GM10248 (cell line): ENCODE data around the gene ATP2A3.

Experiments used
- CTCF ChIA-PET: fragments of 300-600 bp; sonication (Branson Sonifier 250); formaldehyde crosslinking; extraction: SDS; loops from one replicate; lab custom pipeline; 2021; ENCODE audit warnings: antibody characterized with exemption; lab: Yijun Ruan, JAX
- POLR2A ChIA-PET: fragments of 350-650 bp; sonication (Branson Sonifier 250); formaldehyde crosslinking; extraction: SDS; loops from one replicate; lab custom pipeline; 2020; ENCODE audit warnings: antibody characterized with exemption; lab: Yijun Ruan, JAX
- DNase-seq: peaks from one replicate; pipeline ENCODE4 v3.0.0; 2012; ENCODE audit errors: extremely low spot score
- TF ChIP-seq, protein P1 (sequence below): IDR thresholded peaks from 2 replicates; pipeline ENCODE4 v1.5.1; 2012; ENCODE audit warnings: mild to moderate bottlenecking, low read depth; ENCODE audit errors: extremely low read depth, missing control alignments, control extremely low read depth

Gene ATP2A3

DNA sequence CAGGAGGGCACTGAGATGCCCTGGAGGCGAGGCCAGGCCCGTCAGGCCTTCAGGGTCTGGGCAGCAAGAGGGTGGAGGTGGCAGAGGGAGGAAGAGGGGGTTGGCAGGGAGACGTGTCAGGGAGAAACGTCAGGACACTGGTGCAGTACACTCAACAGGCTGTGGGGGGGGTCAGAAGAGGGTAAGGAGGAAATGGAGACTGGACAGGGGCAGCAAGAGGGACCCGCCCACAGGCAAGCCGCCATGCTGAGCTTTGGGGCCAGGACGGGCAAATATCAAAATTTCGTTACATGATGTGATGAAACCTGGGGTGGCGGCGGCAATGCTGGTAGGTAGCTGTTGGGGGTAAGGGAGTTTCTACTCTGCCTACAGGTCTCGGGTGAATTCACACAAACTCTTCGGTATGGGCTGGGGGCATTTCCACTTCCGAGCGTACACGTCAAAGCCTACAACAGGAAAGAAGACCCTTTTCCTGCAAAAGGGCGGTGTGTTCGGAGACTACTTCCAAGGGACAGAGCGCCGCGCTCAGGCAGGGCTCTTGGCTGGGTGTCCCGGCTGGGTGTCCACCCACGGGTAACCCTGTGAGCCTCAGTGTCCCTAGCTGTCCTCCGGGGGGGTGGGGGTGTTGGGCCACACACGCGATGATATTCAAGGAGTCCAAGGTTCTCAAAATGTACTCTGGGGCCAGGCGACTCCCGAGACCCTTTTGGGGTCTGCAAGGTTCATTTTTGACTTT lies 43.3 kb upstream of the ATP2A3 start:
- no peak for DNase-seq
- TF ChIP-seq, protein P1, sequence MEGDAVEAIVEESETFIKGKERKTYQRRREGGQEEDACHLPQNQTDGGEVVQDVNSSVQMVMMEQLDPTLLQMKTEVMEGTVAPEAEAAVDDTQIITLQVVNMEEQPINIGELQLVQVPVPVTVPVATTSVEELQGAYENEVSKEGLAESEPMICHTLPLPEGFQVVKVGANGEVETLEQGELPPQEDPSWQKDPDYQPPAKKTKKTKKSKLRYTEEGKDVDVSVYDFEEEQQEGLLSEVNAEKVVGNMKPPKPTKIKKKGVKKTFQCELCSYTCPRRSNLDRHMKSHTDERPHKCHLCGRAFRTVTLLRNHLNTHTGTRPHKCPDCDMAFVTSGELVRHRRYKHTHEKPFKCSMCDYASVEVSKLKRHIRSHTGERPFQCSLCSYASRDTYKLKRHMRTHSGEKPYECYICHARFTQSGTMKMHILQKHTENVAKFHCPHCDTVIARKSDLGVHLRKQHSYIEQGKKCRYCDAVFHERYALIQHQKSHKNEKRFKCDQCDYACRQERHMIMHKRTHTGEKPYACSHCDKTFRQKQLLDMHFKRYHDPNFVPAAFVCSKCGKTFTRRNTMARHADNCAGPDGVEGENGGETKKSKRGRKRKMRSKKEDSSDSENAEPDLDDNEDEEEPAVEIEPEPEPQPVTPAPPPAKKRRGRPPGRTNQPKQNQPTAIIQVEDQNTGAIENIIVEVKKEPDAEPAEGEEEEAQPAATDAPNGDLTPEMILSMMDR: no peak
- POLR2A ChIA-PET: no interaction called here
- CTCF ChIA-PET: interaction anchor here (2.1 to 9.5 kb wide), 4 partner anchors 19 to 162 kb away, joined by 7 to 74 read pairs (median 19); partner anchors contain the start of genes NCBP3 and P2RX1

DNA sequence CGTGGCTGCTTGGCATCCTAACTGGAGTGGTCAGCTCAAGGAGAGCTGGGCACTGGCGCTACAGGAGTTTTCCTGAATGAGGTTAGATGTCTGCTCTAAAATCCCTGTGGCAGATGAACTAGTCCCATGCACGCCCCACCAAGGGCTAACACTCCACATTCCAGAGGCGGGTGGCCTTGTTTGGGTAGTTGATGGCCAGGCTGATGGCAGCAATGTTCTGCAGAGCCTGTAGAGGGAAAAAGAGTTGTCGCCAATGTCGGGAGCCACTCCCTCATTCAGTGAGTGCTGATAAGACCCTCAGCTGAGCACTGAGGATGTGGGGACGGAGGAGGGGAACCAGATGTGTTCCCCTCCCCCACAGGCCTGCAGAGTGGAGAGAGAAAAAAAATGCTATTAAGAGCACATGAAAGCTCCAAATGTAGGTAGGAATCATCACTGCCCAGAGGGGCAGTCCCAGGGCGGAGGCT lies 42.5 kb upstream of the ATP2A3 start:
- DNase-seq: no peak
- TF ChIP-seq, protein P1: no peak
- ChIA-PET POLR2A (no interaction called here), CTCF (interaction anchor here (2.1 to 9.5 kb wide), 5 partner anchors 11 to 161 kb away, joined by 7 to 74 read pairs (median 21); partner anchors contain the start of genes NCBP3 and P2RX1)

DNA sequence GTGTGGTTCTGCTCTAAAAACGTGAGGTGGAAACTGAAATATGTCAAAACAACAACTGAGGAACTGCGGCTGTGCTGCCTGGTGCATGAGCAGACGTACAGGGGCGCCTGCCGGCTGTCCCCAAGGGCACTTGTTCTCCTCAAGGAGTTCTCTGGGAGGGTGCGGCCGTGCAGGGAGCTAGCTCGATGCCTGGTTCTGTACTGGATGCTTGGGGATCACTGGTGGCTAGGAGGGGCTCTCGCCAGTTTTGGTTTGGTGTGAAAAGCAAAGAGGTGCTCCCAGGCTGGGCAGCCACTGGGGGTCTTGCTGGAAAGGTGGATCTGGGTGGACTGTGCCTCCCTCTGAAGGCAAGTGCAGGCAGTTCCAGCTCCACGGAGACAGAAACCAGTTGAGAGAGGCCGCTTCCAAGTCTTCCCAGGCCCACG lies 41.9 kb upstream of the ATP2A3 start:
- TF ChIP-seq, protein P1: no peak
- ChIA-PET POLR2A (interaction anchor here (0.7 kb wide), 1 partner anchor 41 kb away, joined by 3 read pairs; no protein-coding TSS in a partner anchor), CTCF (interaction anchor here (1.5 to 9.5 kb wide), 6 partner anchors 12 to 161 kb away, joined by 5 to 74 read pairs (median 16); partner anchors contain the start of genes NCBP3 and P2RX1)
- no peak for DNase-seq

DNA sequence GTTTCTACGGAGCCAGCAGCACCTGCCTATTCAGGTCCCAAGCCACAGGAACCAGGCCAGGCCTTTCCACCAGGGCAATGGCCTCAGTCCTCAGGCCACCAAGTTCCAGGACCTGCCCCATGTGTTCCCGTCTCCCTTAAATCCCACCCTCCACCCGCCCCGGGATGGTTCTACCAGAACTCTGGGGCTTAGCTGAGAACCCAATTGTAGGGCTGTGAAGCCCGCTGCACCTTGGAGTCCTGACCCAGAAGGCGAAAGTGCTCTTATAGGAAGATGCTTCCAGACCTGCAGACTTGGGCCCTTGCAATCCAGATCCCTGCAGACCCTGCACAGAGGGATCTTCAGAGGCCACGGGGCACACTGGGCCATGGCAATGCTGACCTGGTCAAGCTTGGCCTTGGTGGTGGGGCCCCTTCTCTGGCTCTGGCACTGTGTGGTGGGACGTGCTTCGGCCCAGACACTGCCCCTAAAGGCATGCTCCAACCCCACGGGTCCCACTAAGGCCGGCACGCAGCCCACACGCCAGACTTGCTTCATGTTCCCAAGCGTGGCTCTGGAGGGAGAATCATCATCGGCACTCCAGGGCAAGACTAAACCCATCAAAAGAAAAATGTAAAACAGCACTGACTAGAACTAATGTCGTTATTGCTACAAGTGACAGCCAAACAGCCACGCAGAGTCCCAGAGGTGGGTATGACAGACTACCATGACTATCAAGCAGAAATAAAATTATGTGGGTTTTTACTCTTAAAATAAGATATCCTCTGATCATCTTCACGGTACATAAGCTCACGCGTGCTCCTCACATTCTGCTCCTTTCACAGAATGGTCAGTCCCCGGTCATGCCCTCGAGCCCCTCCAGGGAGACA lies 41.3 kb upstream of the ATP2A3 start:
- ChIA-PET CTCF (interaction anchor here (1.5 to 9.5 kb wide), 9 partner anchors 11 to 160 kb away, joined by 3 to 74 read pairs (median 10); partner anchors contain the start of genes NCBP3 and P2RX1), POLR2A (interaction anchor here (0.7 kb wide), 1 partner anchor 40 kb away, joined by 3 read pairs; no protein-coding TSS in a partner anchor)
- DNase-seq: no peak
- TF ChIP-seq, protein P1: no peak

DNA sequence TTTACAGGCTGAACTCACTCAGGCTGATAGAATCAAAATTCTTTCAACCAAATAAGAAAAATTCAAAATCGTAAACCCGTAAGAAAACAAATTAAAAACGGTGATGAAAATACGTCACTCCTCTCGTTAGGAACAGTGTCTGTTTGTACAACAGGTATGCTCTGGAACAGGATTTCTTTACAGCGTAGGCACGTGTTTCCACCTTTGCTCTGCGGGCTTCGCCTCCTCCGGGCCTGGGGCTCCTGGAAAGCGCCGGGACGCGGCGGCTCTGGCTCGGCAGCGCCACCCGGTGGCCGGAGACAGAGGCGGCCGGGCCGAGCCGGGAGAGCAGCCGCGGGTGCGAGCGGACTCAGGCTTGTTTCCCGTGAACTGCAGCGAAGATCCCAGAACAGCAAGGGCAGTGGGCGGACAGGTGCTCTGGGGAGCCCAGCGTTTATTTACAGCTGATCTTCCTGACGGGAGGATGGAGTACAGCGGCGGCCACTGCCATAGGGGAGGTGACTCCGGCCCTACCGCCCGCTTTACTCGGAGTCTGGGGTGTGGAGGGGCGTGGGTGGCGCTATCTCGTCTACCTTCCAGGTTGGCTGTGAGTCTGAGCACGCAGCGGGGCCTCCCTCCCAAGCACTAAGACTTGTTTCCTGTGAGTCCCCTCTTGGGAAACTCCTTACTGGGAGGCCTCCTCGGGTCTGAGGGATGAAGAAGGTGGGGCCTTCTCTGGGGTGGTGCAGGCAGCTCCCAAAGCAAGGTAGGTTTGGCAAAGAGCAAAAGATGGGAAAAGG lies 40.5 kb upstream of the ATP2A3 start:
- POLR2A ChIA-PET: no interaction called here
- CTCF ChIA-PET: interaction anchor here (0.8 to 9.5 kb wide), 14 partner anchors 10 to 141 kb away, joined by 3 to 74 read pairs (median 4); partner anchors contain the start of gene P2RX1
- TF ChIP-seq, protein P1: peak; percentile 91
- DNase-seq: peak; percentile 88
